Activated naive CD4-positive, alpha-beta T cell treated with anti-CD3 and anti-CD28 coated beads for 36 hours (primary cell): Measurements from ENCODE around the gene RAB25. TPM values are rescaled to one million over a fixed set of nuclear protein-coding genes. Genes with fewer than 3 reads are reported as not detected.

Experiments used
- CTCF ChIA-PET: fragments of 350-600 bp; sonication (Branson Sonifier 250); formaldehyde crosslinking; loops from one replicate; lab custom pipeline; 2021; ENCODE audit warnings: antibody characterized with exemption; lab: Charles Lee
- DNase-seq: peaks from one replicate; pipeline ENCODE4 v3.0.0-alpha.2; 2020
- H3K27ac Mint-ChIP-seq: one replicate; pipeline ENCODE4 v1.8.0; 2021; ENCODE audit warnings: mild to moderate bottlenecking, mixed read lengths
- H3K27me3 Mint-ChIP-seq: one replicate; pipeline ENCODE4 v1.8.0; 2021; ENCODE audit warnings: low read depth, mixed read lengths
- H3K36me3 Mint-ChIP-seq: one replicate; pipeline ENCODE4 v1.8.0; 2021; ENCODE audit warnings: low read depth, mixed read lengths
- H3K4me1 Mint-ChIP-seq: one replicate; pipeline ENCODE4 v1.8.0; 2021; ENCODE audit warnings: low read depth, mixed read lengths
- H3K4me3 Mint-ChIP-seq: one replicate; pipeline ENCODE4 v1.8.0; 2021; ENCODE audit warnings: mild to moderate bottlenecking, moderate library complexity, mixed read lengths
- H3K9me3 Mint-ChIP-seq: one replicate; pipeline ENCODE4 v1.8.0; 2021; ENCODE audit warnings: mixed read lengths
- intact Hi-C: fragments of 100-400 bp; cut with micrococcal nuclease; formaldehyde crosslinking; loops from one replicate; pipeline ENCODE4 v1.15.1; 2023
- total RNA-seq, 2 experiments: library from RNA; stranded (reverse); gene quantifications; one replicate each; pipeline ENCODE4 v1.2.3, GENCODE V29; 2021

Gene RAB25
- total RNA-seq, 2 experiments from 2014 or later: 1.3 TPM

GRCh38 chr1:156097499-156098178 lies 36.7 kb downstream of the RAB25 start:
- peak overlapping the region; percentile 99 for H3K27ac Mint-ChIP-seq
- intact Hi-C loops: loop anchor here (1.0 to 5.0 kb wide), 7 partner anchors 9 to 360 kb away; partner anchors contain the start of genes CCT3, LMNA, SMG5 and TSACC
- CTCF ChIA-PET: interaction anchor here (0.6 to 16.2 kb wide), 15 partner anchors 9 to 239 kb away, joined by 3 to 737 read pairs (median 4); partner anchors contain the start of genes LMNA and MEX3A
- H3K4me3 Mint-ChIP-seq: peak overlapping the region; percentile 40
- peaks cover 49% of the 10 kb centered on the region for H3K4me1 Mint-ChIP-seq
- H3K36me3 Mint-ChIP-seq: no peaks in the 10 kb centered on the region
- no peaks in the 10 kb centered on the region for H3K9me3 Mint-ChIP-seq
- DNase-seq: peak; percentile 78
- H3K27me3 Mint-ChIP-seq: peaks cover 10% of the 10 kb centered on the region

DNA sequence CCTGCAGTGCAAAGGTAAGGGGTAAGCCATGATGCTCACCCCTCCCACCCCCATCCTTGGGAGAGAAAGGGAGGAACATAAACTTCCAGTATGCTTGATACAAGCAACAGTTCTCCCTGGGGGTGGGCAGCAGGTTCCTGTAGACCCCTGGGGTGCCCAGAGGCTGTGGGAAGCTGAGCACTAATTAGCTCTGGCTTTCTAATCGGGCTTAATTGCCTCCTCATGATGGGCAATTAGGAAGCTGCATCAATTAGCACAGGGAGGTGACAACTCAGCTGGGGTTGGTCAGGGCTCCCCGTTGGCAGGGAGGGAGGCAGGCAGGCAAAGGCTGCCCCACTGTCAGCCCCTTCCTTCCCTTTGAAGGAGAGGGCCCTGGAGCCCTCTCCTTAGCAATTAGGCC lies 37.8 kb downstream of the RAB25 start:
- intact Hi-C loops: loop anchor here (5.0 kb wide), 1 partner anchor 359 kb away; no protein-coding TSS in a partner anchor
- no peaks in the 10 kb centered on the region for H3K36me3 Mint-ChIP-seq
- H3K27me3 Mint-ChIP-seq: peaks cover 12% of the 10 kb centered on the region
- H3K9me3 Mint-ChIP-seq: no peaks in the 10 kb centered on the region
- DNase-seq: no peak
- peak overlapping the region; percentile 28 for H3K27ac Mint-ChIP-seq
- H3K4me1 Mint-ChIP-seq: peaks cover 60% of the 10 kb centered on the region
- H3K4me3 Mint-ChIP-seq: no peak overlapping the region
- CTCF ChIA-PET: interaction anchor here (1.1 to 16.2 kb wide), 3 partner anchors 15 to 43 kb away, joined by 3 to 737 read pairs (median 34); partner anchors contain the start of gene LMNA

- DNase-seq: no peak
- Mint-ChIP-seq H3K27ac (no peak overlapping the region), H3K4me1 (peaks cover 65% of the 10 kb centered on the region), H3K36me3 (no peaks in the 10 kb centered on the region), H3K9me3 (no peaks in the 10 kb centered on the region), H3K4me3 (no peak overlapping the region), H3K27me3 (peaks cover 12% of the 10 kb centered on the region)
- intact Hi-C loops: loop anchor here (5.0 kb wide), 1 partner anchor 358 kb away; no protein-coding TSS in a partner anchor
- CTCF ChIA-PET: interaction anchor here (0.6 to 16.2 kb wide), 3 partner anchors 10 to 29 kb away, joined by 3 to 737 read pairs (median 34); partner anchors contain the start of gene LMNA
Measured at GRCh38 chr1:156099282-156099681, 38.3 kb downstream of the RAB25 start.

DNA sequence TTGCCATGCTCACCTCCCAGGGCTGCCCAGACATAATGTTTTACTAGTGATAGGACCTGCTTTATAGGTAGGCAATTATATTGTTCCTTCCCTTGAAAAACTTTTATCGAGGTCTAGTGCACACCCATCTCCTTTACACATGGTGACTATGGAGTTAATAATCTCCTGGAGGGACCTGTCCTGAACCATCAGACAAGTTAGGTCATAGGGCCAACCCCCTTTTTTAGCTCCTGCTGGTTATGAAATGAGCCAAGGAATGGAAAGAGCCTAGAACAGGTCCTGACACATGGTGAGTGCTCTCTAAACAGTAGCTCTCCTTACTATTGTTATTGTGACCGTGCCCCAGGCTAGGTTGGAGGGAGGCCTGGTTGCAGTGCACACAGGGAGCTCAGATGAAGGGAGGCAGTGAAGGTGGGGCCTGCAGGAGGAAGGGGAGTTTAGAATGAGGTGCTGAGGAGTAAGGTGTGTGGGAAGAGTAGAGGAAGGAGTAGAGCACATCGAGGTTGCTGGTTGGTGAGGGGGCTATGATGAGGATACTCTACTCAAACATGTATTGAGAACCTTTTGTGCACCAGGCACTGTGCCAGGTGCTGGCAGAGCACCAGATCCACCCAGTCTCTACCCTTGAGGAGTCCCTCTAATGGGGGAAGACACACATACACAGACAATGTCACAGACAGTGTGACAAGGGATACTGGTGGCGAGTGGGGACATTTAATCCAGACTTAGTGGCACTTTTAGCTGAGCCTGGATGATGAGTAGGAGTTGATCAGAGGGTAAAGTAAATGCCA lies 39.4 kb downstream of the RAB25 start:
- Mint-ChIP-seq H3K9me3 (no peaks in the 10 kb centered on the region), H3K4me3 (no peak overlapping the region), H3K27me3 (peaks cover 12% of the 10 kb centered on the region), H3K27ac (no peak overlapping the region), H3K4me1 (peaks cover 73% of the 10 kb centered on the region), H3K36me3 (no peaks in the 10 kb centered on the region)
- CTCF ChIA-PET: interaction anchor here (0.6 to 16.2 kb wide), 4 partner anchors 11 to 117 kb away, joined by 3 to 737 read pairs (median 4); no protein-coding TSS in a partner anchor
- DNase-seq: peak; percentile 27
- intact Hi-C loops: no loop called here

DNA sequence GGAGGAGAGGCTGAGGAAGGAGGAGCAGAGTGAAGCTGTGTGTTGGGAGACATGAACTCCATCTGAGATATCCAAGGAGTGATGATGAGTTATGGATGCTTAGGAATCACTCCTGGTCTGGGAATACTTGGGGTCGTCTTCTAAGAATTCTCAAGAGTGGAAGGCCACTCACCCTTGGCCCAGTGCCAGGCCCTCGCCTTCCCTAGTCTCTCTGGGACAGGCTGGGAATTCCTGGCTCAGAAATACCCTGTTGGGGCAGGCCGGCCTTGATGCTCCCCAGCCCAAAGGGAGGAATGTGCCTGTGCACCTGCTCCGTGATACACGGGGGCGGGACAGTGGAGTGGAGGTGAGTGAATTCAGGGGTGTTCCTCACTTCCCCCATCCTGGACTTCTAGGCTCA lies 40.9 kb downstream of the RAB25 start:
- peaks cover 12% of the 10 kb centered on the region for H3K27me3 Mint-ChIP-seq
- no peaks in the 10 kb centered on the region for H3K9me3 Mint-ChIP-seq
- CTCF ChIA-PET: interaction anchor here (1.2 to 16.2 kb wide), 2 partner anchors 25 to 27 kb away, joined by 3 to 737 read pairs; no protein-coding TSS in a partner anchor
- H3K4me1 Mint-ChIP-seq: peaks cover 72% of the 10 kb centered on the region
- no peaks in the 10 kb centered on the region for H3K36me3 Mint-ChIP-seq
- intact Hi-C loops: no loop called here
- H3K4me3 Mint-ChIP-seq: no peak overlapping the region
- H3K27ac Mint-ChIP-seq: no peak overlapping the region
- no peak for DNase-seq

DNA sequence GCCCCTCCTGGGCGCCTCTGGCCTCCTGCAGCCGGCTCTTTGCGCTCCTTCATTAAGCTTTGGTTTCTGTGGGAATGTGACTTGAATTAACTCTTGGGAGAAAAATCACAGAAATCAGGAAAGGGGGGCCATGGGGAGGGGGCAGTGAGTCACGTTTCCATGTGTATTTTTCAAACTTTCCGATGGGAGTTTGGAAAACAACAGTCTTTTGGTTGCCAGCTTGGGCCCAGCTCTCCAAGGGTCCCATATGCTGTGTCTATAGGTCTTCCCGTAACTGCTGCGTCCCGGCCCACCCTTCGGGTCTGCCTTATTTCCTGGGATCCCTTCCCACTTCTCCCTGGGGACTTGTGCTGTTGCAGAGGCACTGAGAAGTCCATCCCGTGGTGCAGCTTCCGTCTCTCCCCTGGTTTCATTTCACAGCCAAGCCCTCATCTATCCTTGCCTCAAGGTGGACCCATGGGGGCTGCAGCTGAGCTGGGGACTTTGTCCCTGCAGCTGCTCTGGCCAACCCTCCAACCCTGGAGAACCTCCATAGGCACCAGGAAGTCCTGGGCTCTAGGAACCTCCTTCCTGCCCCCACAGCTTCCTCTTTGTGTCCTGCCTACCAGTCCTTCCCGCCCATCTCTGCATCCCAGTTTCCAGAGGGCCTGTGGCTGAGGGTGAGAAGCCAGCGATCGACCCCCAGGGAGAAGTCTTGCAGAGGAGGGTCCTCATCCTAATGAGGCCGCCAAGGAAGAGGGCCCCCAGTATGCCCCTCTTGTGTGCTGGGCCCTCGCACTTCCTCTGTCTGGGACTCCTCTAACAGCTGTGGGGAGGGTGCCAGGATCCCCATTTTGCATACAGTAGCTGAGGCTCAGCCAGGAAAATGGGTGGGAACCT lies 41.9 kb downstream of the RAB25 start:
- CTCF ChIA-PET: interaction anchor here (0.6 to 3.5 kb wide), 5 partner anchors 10 to 405 kb away, joined by 3 to 23 read pairs (median 3); no protein-coding TSS in a partner anchor
- DNase-seq: no peak
- no peak overlapping the region for H3K4me3 Mint-ChIP-seq
- no peaks in the 10 kb centered on the region for H3K9me3 Mint-ChIP-seq
- intact Hi-C loops: no loop called here
- peaks cover 17% of the 10 kb centered on the region for H3K27me3 Mint-ChIP-seq
- H3K36me3 Mint-ChIP-seq: no peaks in the 10 kb centered on the region
- no peak overlapping the region for H3K27ac Mint-ChIP-seq
- H3K4me1 Mint-ChIP-seq: peaks cover 69% of the 10 kb centered on the region

DNA sequence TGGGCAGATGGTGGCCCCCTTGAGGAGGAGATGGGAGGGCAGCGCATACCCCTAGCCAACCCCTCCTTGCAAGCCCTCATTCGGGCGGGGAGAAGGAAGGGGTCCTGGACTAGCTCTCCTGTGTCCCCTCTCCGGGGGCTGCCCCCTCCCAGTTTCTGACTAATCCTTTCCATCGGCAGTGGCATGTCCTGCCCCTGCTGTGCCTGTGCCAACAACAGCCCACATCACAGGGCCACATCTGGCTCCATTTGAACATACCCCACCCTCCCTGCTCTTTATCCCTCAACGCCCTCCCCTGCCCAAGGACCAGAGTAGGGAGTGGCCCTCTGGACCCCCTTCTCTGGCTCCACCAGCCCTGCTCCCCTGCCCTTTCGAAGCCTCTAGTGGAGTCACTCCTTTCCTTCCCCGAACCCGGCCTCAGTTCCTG lies 42.6 kb downstream of the RAB25 start:
- DNase-seq: peak; percentile 74
- Mint-ChIP-seq H3K36me3 (no peaks in the 10 kb centered on the region), H3K4me3 (no peak overlapping the region), H3K27ac (peak overlapping the region; percentile 63), H3K9me3 (no peaks in the 10 kb centered on the region), H3K4me1 (peaks cover 65% of the 10 kb centered on the region), H3K27me3 (peaks cover 17% of the 10 kb centered on the region)
- intact Hi-C loops: no loop called here
- CTCF ChIA-PET: interaction anchor here (0.6 to 3.5 kb wide), 6 partner anchors 10 to 325 kb away, joined by 3 to 23 read pairs (median 4); partner anchors contain the start of gene LMNA

GRCh38 chr1:156104065-156104810 lies 43.3 kb downstream of the RAB25 start:
- peaks cover 61% of the 10 kb centered on the region for H3K4me1 Mint-ChIP-seq
- peaks cover 16% of the 10 kb centered on the region for H3K27me3 Mint-ChIP-seq
- H3K9me3 Mint-ChIP-seq: no peaks in the 10 kb centered on the region
- H3K4me3 Mint-ChIP-seq: no peak overlapping the region
- no peaks in the 10 kb centered on the region for H3K36me3 Mint-ChIP-seq
- peak; percentile 48 for DNase-seq
- H3K27ac Mint-ChIP-seq: peak overlapping the region; percentile 63
- CTCF ChIA-PET: interaction anchor here (0.7 to 4.1 kb wide), 5 partner anchors 9 to 27 kb away, joined by 3 to 38 read pairs (median 5); partner anchors contain the start of gene LMNA
- intact Hi-C loops: no loop called here

GRCh38 chr1:156104861-156105832 lies 44.2 kb downstream of the RAB25 start:
- Mint-ChIP-seq H3K36me3 (no peaks in the 10 kb centered on the region), H3K4me3 (peak overlapping the region; percentile 54), H3K27me3 (peaks cover 14% of the 10 kb centered on the region), H3K9me3 (no peaks in the 10 kb centered on the region), H3K27ac (peak overlapping the region; percentile 90), H3K4me1 (peaks cover 61% of the 10 kb centered on the region)
- DNase-seq: no peak
- CTCF ChIA-PET: interaction anchor here (1.2 to 4.1 kb wide), 4 partner anchors 9 to 119 kb away, joined by 3 to 38 read pairs (median 14); partner anchors contain the start of gene LMNA
- intact Hi-C loops: no loop called here
